ENCODE data around the gene SAP30BP.

The SAP30BP gene

DNA sequence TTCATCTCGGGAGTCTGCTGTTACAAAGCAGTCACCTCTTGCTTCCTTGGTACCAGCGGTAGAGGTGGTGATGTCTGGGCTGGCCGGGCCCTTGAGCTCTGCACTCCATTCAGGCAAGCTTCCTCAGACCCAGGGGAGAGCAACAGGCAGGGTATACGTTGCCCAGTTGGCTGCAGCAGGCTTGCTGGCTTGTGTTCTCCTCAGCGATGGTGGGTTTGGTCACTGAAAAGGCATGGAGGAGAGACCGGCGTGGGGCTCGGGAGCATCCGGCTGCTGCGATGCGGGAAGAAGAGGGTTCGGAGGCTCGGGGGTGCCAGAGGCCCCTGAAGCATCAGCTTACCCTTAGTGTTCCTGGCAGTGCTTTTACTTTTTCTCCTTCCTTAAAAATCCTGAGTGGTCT, 25.8 kb downstream of the SAP30BP start:
- no peak overlapping the region for H3K4me3 ChIP-seq (IDR thresholded peaks at IDR 0.05; ENCODE audit: insufficient read depth, low read depth, low read length)
- H3K4me2 ChIP-seq = no peak overlapping the region
- H3K79me2 ChIP-seq (ENCODE audit: insufficient read depth, low read depth) = peaks cover 8% of the 10 kb centered on the region; the same call in 1 of the 2 replicates
- no peaks in the 10 kb centered on the region for H3K4me1 ChIP-seq (ENCODE audit: low read depth, poor library complexity, severe bottlenecking)
- TF ChIP-seq, protein P1, sequence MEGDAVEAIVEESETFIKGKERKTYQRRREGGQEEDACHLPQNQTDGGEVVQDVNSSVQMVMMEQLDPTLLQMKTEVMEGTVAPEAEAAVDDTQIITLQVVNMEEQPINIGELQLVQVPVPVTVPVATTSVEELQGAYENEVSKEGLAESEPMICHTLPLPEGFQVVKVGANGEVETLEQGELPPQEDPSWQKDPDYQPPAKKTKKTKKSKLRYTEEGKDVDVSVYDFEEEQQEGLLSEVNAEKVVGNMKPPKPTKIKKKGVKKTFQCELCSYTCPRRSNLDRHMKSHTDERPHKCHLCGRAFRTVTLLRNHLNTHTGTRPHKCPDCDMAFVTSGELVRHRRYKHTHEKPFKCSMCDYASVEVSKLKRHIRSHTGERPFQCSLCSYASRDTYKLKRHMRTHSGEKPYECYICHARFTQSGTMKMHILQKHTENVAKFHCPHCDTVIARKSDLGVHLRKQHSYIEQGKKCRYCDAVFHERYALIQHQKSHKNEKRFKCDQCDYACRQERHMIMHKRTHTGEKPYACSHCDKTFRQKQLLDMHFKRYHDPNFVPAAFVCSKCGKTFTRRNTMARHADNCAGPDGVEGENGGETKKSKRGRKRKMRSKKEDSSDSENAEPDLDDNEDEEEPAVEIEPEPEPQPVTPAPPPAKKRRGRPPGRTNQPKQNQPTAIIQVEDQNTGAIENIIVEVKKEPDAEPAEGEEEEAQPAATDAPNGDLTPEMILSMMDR (conservative IDR thresholded peaks at IDR 0.05; ENCODE audit: low read depth, low read length) = no peak
- H4K20me1 ChIP-seq (ENCODE audit: insufficient read depth) = 0 out of 2 replicates have a peak, but pooled peaks cover 7% of the 10 kb centered on the region
- H3K9ac ChIP-seq = no peak overlapping the region
- no peak overlapping the region for H3K27ac ChIP-seq
- H3K27me3 ChIP-seq (ENCODE audit: insufficient read depth, low read depth) = no peaks in the 10 kb centered on the region
- H3K36me3 ChIP-seq (ENCODE audit: insufficient read depth) = no peaks in the 10 kb centered on the region
- H2AFZ ChIP-seq (ENCODE audit: low read depth) = no peak overlapping the region

DNA sequence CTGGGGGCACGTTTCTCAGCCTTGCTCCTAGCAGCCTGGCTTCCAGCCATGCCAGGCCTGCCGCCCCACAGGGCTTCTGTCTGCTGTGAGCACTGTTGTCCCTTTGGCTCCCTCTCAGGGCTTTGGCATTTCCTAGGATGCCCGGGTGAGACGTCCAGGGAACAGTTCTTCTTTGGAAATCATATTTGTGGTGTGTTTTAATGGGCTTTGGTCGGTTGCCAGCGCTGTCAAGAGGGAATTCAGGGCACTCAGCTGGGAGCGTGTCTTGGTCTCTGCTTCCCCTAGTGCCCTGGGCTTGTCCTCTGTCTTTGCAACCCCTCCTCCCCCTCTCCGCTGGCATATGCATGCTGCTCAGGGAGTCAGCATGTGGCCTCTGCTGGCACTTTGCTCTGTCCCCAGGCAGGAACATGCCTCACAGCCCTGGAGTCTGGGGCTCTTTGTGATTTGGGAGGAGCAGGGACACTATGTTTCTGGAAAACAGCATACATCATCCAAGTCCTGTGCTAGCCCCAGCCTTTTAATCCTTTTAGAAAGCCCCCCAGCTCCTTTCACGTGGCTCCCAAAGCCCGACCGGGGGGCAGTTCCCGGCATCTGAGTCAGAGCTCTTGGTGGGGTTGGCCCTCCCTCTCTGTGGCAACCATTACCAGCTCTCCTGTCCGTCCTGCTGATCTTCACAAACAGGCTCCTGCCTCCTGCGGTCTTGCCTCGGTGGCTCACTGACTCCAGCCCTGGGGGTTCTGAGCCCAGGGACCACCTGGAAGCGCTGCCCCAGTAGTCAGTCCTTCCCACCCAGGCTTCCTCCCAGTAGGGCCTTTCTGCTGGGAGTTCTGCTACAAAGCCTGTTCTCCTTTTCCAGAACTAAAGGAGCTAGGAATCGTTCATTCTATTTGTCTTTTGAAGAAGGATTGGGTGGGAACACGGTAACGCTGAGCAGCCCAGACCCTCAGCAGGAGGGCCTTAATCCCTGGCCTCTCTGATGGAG, 26.7 kb downstream of the SAP30BP start:
- TF ChIP-seq, protein P1 (conservative IDR thresholded peaks at IDR 0.05; ENCODE audit: low read depth, low read length) = no peak
- Histone ChIP-seq H3K36me3 (ENCODE audit: insufficient read depth) (no peaks in the 10 kb centered on the region), H3K4me1 (ENCODE audit: low read depth, poor library complexity, severe bottlenecking) (no peaks in the 10 kb centered on the region), H3K79me2 (ENCODE audit: insufficient read depth, low read depth) (peaks cover 8% of the 10 kb centered on the region; the same call in 1 of the 2 replicates), H3K9ac (no peak overlapping the region), H3K4me3 (IDR thresholded peaks at IDR 0.05; ENCODE audit: insufficient read depth, low read depth, low read length) (no peak overlapping the region), H3K4me2 (no peak overlapping the region), H3K27ac (no peak overlapping the region), H3K27me3 (ENCODE audit: insufficient read depth, low read depth) (no peaks in the 10 kb centered on the region), H4K20me1 (ENCODE audit: insufficient read depth) (no peaks in the 10 kb centered on the region), H2AFZ (ENCODE audit: low read depth) (no peak overlapping the region)

- Histone ChIP-seq H3K9ac (no peak overlapping the region), H4K20me1 (ENCODE audit: insufficient read depth) (no peaks in the 10 kb centered on the region; the same call in 1 of the 2 replicates), H3K4me3 (IDR thresholded peaks at IDR 0.05; ENCODE audit: insufficient read depth, low read depth, low read length) (no peak overlapping the region), H3K27ac (no peak overlapping the region), H3K79me2 (ENCODE audit: insufficient read depth, low read depth) (peaks cover 8% of the 10 kb centered on the region; the same call in 1 of the 2 replicates), H3K4me2 (no peak overlapping the region), H3K4me1 (ENCODE audit: low read depth, poor library complexity, severe bottlenecking) (no peaks in the 10 kb centered on the region), H3K36me3 (ENCODE audit: insufficient read depth) (no peaks in the 10 kb centered on the region), H3K27me3 (ENCODE audit: insufficient read depth, low read depth) (no peaks in the 10 kb centered on the region), H2AFZ (ENCODE audit: low read depth) (no peak overlapping the region)
- TF ChIP-seq, protein P1 (conservative IDR thresholded peaks at IDR 0.05; ENCODE audit: low read depth, low read length) = no peak
Observed at GRCh38 chr17:75694536-75694935, 27.4 kb downstream of the SAP30BP start.

DNA sequence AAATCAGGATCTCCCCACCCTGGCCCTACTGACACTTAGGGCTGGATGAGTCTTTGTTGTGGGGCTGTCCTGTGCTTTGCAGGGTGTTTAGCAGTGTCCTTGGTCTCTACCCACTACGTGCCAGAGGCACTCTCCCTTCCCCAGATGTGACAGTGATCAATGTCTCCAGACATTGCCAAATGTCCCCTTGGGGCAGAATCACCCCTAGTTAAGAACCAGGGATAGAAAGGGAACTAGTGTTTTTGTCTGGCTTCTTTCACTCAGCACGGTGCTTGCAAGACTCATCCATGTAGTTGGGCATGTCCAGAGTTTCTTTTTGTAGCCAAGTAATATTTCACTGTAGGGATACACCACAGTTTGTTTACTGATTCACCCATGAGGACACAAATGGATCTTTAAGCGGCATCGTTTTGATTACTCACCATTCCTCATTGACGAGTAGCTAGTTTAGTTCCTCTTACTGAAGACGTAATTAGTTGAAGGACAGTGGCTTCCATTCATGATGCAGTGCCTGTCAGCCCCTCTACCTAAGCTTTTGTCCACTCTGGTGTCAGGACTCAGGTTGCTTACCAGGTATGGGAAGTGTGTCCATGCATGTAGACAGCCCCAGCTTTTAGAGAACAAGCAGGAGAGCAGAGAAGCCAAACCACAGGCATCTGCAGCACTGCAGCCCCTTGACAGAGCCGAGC, 28.1 kb downstream of the SAP30BP start:
- no peak overlapping the region for H3K9ac ChIP-seq
- H3K79me2 ChIP-seq (ENCODE audit: insufficient read depth, low read depth) = peaks cover 7% of the 10 kb centered on the region; the same call in 1 of the 2 replicates
- H3K27me3 ChIP-seq (ENCODE audit: insufficient read depth, low read depth) = no peaks in the 10 kb centered on the region
- no peak overlapping the region for H2AFZ ChIP-seq (ENCODE audit: low read depth)
- H3K27ac ChIP-seq = no peak overlapping the region
- peaks cover 7% of the 10 kb centered on the region; the same call in 1 of the 2 replicates for H3K36me3 ChIP-seq (ENCODE audit: insufficient read depth)
- no peaks in the 10 kb centered on the region for H3K4me1 ChIP-seq (ENCODE audit: low read depth, poor library complexity, severe bottlenecking)
- no peaks in the 10 kb centered on the region; the same call in 1 of the 2 replicates for H4K20me1 ChIP-seq (ENCODE audit: insufficient read depth)
- H3K4me3 ChIP-seq (IDR thresholded peaks at IDR 0.05; ENCODE audit: insufficient read depth, low read depth, low read length) = no peak overlapping the region
- no peak overlapping the region for H3K4me2 ChIP-seq
- TF ChIP-seq, protein P1 (conservative IDR thresholded peaks at IDR 0.05; ENCODE audit: low read depth, low read length) = no peak

All from KMS-11 (cell line).